GM12878 (cell line): ENCODE measurements around the gene MRAS. TPM values are rescaled to one million over a fixed set of nuclear protein-coding genes. Genes with fewer than 3 reads are reported as not detected.

Experiments
- ATAC-seq: fragments of 200-7000 bp; cut with Tn5 transposase; 3 replicates; pipeline ENCODE4 v1.9.1; 2020; ENCODE audit warnings: mild to moderate bottlenecking, moderate library complexity
- BruUV-seq: library from RNA; stranded (reverse); fragments of 400-500 nt; replicated peaks from 2 replicates; lab custom pipeline; 2021; lab: Mats Ljungman, UMichigan
- CTCF ChIA-PET: fragments of 300-600 bp; sonication (Branson Sonifier 250); formaldehyde crosslinking; extraction: SDS; loops from one replicate; lab custom pipeline; 2021; ENCODE audit warnings: inconsistent platforms; lab: Yijun Ruan, JAX
- POLR2A ChIA-PET: fragments of 350-600 bp; formaldehyde crosslinking; extraction: SDS; loops from one replicate; lab custom pipeline; 2021; ENCODE audit warnings: inconsistent platforms; lab: Charles Lee
- RAD21 ChIA-PET: fragments of 300-600 bp; sonication (Branson Sonifier 250); formaldehyde crosslinking; loops from one replicate; lab custom pipeline; 2023; ENCODE audit warnings: antibody characterized with exemption; ENCODE audit not compliant: unreplicated experiment; lab: Charles Lee
- SMC1A ChIA-PET: fragments of 300-600 bp; sonication (Branson Sonifier 250); formaldehyde crosslinking; loops from one replicate; lab custom pipeline; 2023; ENCODE audit not compliant: unreplicated experiment, uncharacterized antibody; lab: Charles Lee
- DNase-seq: peaks from one replicate; pipeline ENCODE4 v3.0.0-alpha.2; 2011; ENCODE audit warnings: low read depth, low spot score
- FAIRE-seq: peaks from 3 replicates; lab custom pipeline; 2011; peaks lifted over from hg19 to GRCh38; lab: Jason Lieb, UNC
- H2AFZ ChIP-seq: 2 replicates; pipeline ENCODE4 v1.6.0; 2011; ENCODE audit warnings: low read depth, low read length, control low read depth; ENCODE audit not compliant: control insufficient read depth
- H3K27ac ChIP-seq: 2 replicates; pipeline ENCODE4 v1.5.1; 2011; ENCODE audit warnings: control low read depth; ENCODE audit not compliant: control insufficient read depth, insufficient read depth
- H3K27me3 ChIP-seq, 2 experiments: replicated peaks in 1 of 2; 2 replicates each; pipeline versions ENCODE4 v1.6.0 to v1.6.1; 2011; ENCODE audit warnings: low read length in 1 of 2; ENCODE audit not compliant: control insufficient read depth in 2 of 2, insufficient read depth in 2 of 2
- H3K36me3 ChIP-seq, 2 experiments: 2 replicates each; pipeline ENCODE4 v1.5.1; 2011; ENCODE audit warnings: low read length in 1 of 2; ENCODE audit not compliant: control insufficient read depth in 2 of 2, insufficient read depth in 2 of 2
- H3K4me1 ChIP-seq: 2 replicates; pipeline ENCODE4 v1.6.1; 2011; ENCODE audit warnings: mild to moderate bottlenecking, low read length, moderate library complexity, mixed read lengths; ENCODE audit not compliant: control insufficient read depth, insufficient read depth
- H3K4me2 ChIP-seq: 2 replicates; pipeline ENCODE4 v1.6.0; 2011; ENCODE audit warnings: control low read depth; ENCODE audit not compliant: control insufficient read depth, insufficient read depth
- H3K4me3 ChIP-seq: fragments of 200-600 bp; sonication (generic); 2 replicates; pipeline ENCODE4 v1.5.1; 2016
- H3K79me2 ChIP-seq: 2 replicates; pipeline ENCODE4 v1.6.0; 2011; ENCODE audit warnings: low read length; ENCODE audit not compliant: control insufficient read depth, insufficient read depth
- H3K9ac ChIP-seq: 2 replicates; pipeline ENCODE4 v1.8.0; 2011; ENCODE audit warnings: low read length, control low read depth, mixed read lengths; ENCODE audit not compliant: control insufficient read depth, insufficient read depth
- H3K9me3 ChIP-seq: replicated peaks from 3 replicates; pipeline ENCODE4 v1.5.1; 2011; ENCODE audit warnings: mild to moderate bottlenecking, low read length; ENCODE audit not compliant: control insufficient read depth, insufficient read depth
- H4K20me1 ChIP-seq: 2 replicates; pipeline ENCODE4 v1.6.0; 2011; ENCODE audit not compliant: control insufficient read depth, insufficient read depth
- ATF2 ChIP-seq: IDR thresholded peaks from 2 replicates; pipeline ENCODE4 v1.6.1; 2012; ENCODE audit warnings: low read length, inconsistent platforms
- BACH1 ChIP-seq: fragments of 450-650 bp; IDR thresholded peaks from 2 replicates; pipeline ENCODE4 v1.6.1; 2017; ENCODE audit warnings: mild to moderate bottlenecking, borderline replicate concordance
- CBX3 ChIP-seq: fragments of 200-600 bp; sonication (generic); IDR thresholded peaks from 2 replicates; pipeline ENCODE4 v1.6.1; 2016; ENCODE audit warnings: low read depth, borderline replicate concordance
- CEBPB ChIP-seq, 2 experiments: fragments of 150-350 bp in 1 of 2; IDR thresholded peaks; 2 replicates each; pipeline ENCODE4 v1.6.1; 2012 to 2014; ENCODE audit warnings: low read depth in 2 of 2, low read length in 2 of 2, borderline replicate concordance in 1 of 2, inconsistent platforms in 1 of 2
- CHD4 ChIP-seq: fragments of 200-600 bp; sonication (generic); IDR thresholded peaks from 2 replicates; pipeline ENCODE4 v1.6.1; 2016; ENCODE audit warnings: mild to moderate bottlenecking
- E2F8 ChIP-seq: fragments of 450-650 bp; IDR thresholded peaks from 2 replicates; pipeline ENCODE4 v1.6.1; 2018; ENCODE audit warnings: mild to moderate bottlenecking, low read depth, moderate library complexity; ENCODE audit not compliant: partially characterized antibody
- IKZF2 ChIP-seq, 2 experiments: fragments of 450-650 bp; IDR thresholded peaks; 2 replicates each; pipeline ENCODE4 v1.6.1; 2017; ENCODE audit warnings: mild to moderate bottlenecking in 2 of 2, moderate library complexity in 2 of 2
- MLLT1 ChIP-seq: fragments of 450-650 bp; IDR thresholded peaks from 2 replicates; pipeline ENCODE4 v1.6.1; 2016; ENCODE audit warnings: mild to moderate bottlenecking
- MYB ChIP-seq: fragments of 150-350 bp; IDR thresholded peaks from 2 replicates; pipeline ENCODE4 v1.6.1; 2014; ENCODE audit warnings: mild to moderate bottlenecking, low read depth, low read length, borderline replicate concordance
- NR2F1 ChIP-seq: fragments of 450-650 bp; conservative IDR thresholded peaks from 2 replicates; pipeline ENCODE4 v1.6.1; 2017; ENCODE audit warnings: mild to moderate bottlenecking
- PML ChIP-seq: IDR thresholded peaks from 2 replicates; pipeline ENCODE4 v1.6.1; 2012; ENCODE audit warnings: low read length, inconsistent platforms
- RUNX3 ChIP-seq: IDR thresholded peaks from 2 replicates; pipeline ENCODE4 v1.6.1; 2012; ENCODE audit warnings: low read length, inconsistent platforms
- SMAD1 ChIP-seq: fragments of 450-650 bp; IDR thresholded peaks from 2 replicates; pipeline ENCODE4 v1.6.1; 2018; ENCODE audit warnings: mild to moderate bottlenecking, low read depth; ENCODE audit not compliant: partially characterized antibody
- ZBTB4 ChIP-seq: fragments of 450-650 bp; formaldehyde crosslinking; IDR thresholded peaks from 2 replicates; pipeline ENCODE4 v1.4.0; 2022; ENCODE audit warnings: mild to moderate bottlenecking, moderate library complexity
- ZNF217 ChIP-seq: fragments of 450-650 bp; IDR thresholded peaks from 2 replicates; pipeline ENCODE4 v1.6.1; 2017; ENCODE audit warnings: antibody characterized with exemption, mild to moderate bottlenecking
- ZNF24 ChIP-seq: fragments of 450-650 bp; IDR thresholded peaks from 2 replicates; pipeline ENCODE4 v1.6.1; 2017; ENCODE audit warnings: antibody characterized with exemption, mild to moderate bottlenecking
- ZZZ3 ChIP-seq: IDR thresholded peaks from 2 replicates; pipeline ENCODE4 v1.6.1; 2011; ENCODE audit warnings: low read depth; ENCODE audit not compliant: control insufficient read depth, insufficient read length
- WGBS: methylation state at CpG from one replicate; pipeline ENCODE4 v1.1.6; 2016; ENCODE audit warnings: low lambda C conversion rate; ENCODE audit not compliant: insufficient replicate concordance, insufficient coverage; ENCODE audit errors: missing lambda C conversion rate; 5-methylcytosine and 5-hydroxymethylcytosine counted together
- in situ Hi-C: fragments of 300-500 bp; cut with MboI; formaldehyde crosslinking; loops from 9 replicates; pipeline ENCODE4 v1.14.3; 2018; ENCODE audit warnings: mixed read lengths
- intact Hi-C: fragments of 100-400 bp; cut with micrococcal nuclease; formaldehyde crosslinking; loops from one replicate; pipeline ENCODE4 v1.14.2; 2022; ENCODE audit not compliant: unreplicated experiment
- polyA plus RNA-seq, 11 experiments: library from polyadenylated mRNA; depleted of rRNA in 4 of 11; unstranded in 6 of 11; stranded (reverse) in 5 of 11; fragments of >200 nt; fragmentation: Nextera tagmentation in 4 of 11; fragmentation: Illumina TruSeq in 1 of 11; extraction: Ambion mirVana in 4 of 11; extraction: Trizol in 1 of 11; gene quantifications; 1 replicate in 1 of 11; 2 replicates in 10 of 11; pipeline versions ENCODE4 v1.2.1 to v1.2.3, GENCODE V29; 2011 to 2016; ENCODE audit warnings: inconsistent platforms in 2 of 11, missing spikeins in 2 of 11, low read depth in 1 of 11
- total RNA-seq, 4 experiments: library from RNA; depleted of rRNA in 3 of 4; stranded (reverse); fragments of >200 nt in 3 of 4; fragmentation: Illumina TruSeq in 1 of 4; extraction: Trizol in 1 of 4; gene quantifications; 2 replicates each; pipeline versions ENCODE4 v1.2.1 to v1.2.3, GENCODE V29; 2013 to 2021

MRAS gene
- total and polyA plus RNA-seq, 10 of the 15 experiments (the other 5 are each of a cell fraction or from before 2014, with no cell fraction given): 0.01 to 0.44 (median 0.17) TPM; not detected in 6

GRCh38 chr3:138394686-138395085 is 46.3 kb downstream of the MRAS start:
- BruUV-seq: no TSS peak
- no peak for FAIRE-seq
- Histone ChIP-seq H3K4me1 (no peaks in the 10 kb centered on the region), H4K20me1 (no peaks in the 10 kb centered on the region), H3K36me3 (no peaks in the 10 kb centered on the region), H3K79me2 (no peaks in the 10 kb centered on the region), H3K4me3 (no peak overlapping the region), H3K9ac (no peak overlapping the region), H3K27me3 (no peaks in the 10 kb centered on the region; a peak in 2 of 4 replicates), H3K4me2 (no peak overlapping the region), H3K27ac (no peak overlapping the region), H2AFZ (no peak overlapping the region), H3K9me3 (no peaks in the 10 kb centered on the region)
- POLR2A ChIA-PET: no interaction called here
- no peak for DNase-seq
- RAD21 ChIA-PET: no interaction called here
- ATAC-seq: no peak
- in situ Hi-C loops: no loop called here
- CTCF ChIA-PET: no interaction called here
- no peak for TF ChIP-seq ZBTB4 (CRISPR knock-in tag)
- TF ChIP-seq RUNX3: no peak
- TF ChIP-seq ZNF217: no peak
- no peak for TF ChIP-seq E2F8
- no peak for TF ChIP-seq BACH1
- no peak for TF ChIP-seq NR2F1
- no peak for TF ChIP-seq CEBPB (IDR thresholded peaks at IDR 0.05; ENCODE audit: borderline replicate concordance in 1 of 2, low read depth in 2 of 2, low read length in 2 of 2)
- TF ChIP-seq MYB: no peak
- no peak for TF ChIP-seq SMAD1
- no peak for TF ChIP-seq CHD4
- TF ChIP-seq ZZZ3: no peak
- TF ChIP-seq MLLT1: no peak
- no peak for TF ChIP-seq IKZF2 (IDR thresholded peaks at IDR 0.05)
- TF ChIP-seq ZNF24: no peak
- TF ChIP-seq CBX3: no peak
- TF ChIP-seq ATF2: no peak
- TF ChIP-seq PML: no peak
- SMC1A ChIA-PET: no interaction called here
- intact Hi-C loops: no loop called here
- 55% methylated on average over 5 of the region's 5 CpGs for WGBS
